Loucy (cell line): ENCODE data around the gene NOL4L.

Experiments
- CTCF ChIP-seq: fragments of 200-600 bp; sonication (generic); conservative IDR thresholded peaks from 2 replicates; pipeline ENCODE4 v1.5.1; 2014; ENCODE audit warnings: mild to moderate bottlenecking, antibody characterized with exemption, low read length
- EZH2phosphoT487 ChIP-seq: fragments of 200-600 bp; IDR thresholded peaks from 2 replicates; pipeline ENCODE4 v1.6.1; 2018; ENCODE audit warnings: antibody characterized with exemption, mild to moderate bottlenecking, moderate library complexity, borderline replicate concordance

- no peak for TF ChIP-seq CTCF
- no peak for TF ChIP-seq EZH2phosphoT487
Observed at GRCh38 chr20:32452776-32453466, 132.2 kb downstream of the NOL4L start.
